Measurements from ENCODE around the gene ADM2.
"Not testable (repeated sequence)": the region's sequence is repeated elsewhere in the genome, so short reads cannot be mapped to it uniquely, and the experiment has no call there.

Gene ADM2

DNA sequence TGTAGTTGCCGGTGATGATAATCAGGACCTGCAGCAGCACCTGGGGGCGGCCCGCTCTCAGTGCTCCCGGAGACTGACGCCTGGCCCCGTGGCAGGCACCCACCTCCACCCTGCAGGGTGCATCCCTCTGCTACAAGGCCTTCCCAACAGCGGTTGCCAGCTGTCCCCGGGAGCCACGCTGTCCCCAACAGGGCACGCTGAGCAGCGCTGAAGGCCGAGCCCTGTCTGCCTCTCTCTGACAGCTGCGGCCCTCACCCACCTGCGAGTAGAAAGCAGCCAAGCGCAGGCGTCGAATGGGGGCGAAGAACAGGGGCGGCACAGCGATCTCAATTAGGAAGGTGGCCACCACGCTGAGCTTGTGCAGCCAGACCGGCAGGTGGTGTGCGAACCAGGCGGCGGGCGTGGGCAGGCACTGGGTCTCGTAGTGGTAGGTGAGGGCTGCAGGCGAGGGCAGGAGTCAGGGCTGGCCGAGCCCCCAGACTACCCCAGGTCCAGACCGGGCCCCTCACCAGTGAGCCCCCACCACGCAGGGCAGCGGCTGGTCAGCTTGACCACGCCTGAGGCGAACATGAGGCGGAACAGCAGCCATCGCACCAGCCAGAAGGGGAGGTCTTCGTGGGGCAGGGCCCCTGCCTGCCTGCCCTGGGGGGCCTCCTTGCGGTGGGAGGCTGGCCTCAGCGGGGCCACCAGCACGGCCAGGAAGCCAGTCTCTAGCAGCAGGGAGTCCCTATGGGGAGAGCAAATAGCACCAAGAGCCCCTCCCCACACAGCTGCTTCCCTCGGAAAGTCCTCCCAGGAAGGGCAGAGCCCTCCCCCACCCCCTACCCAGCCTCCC is 24.6 kb downstream of the ADM2 start:
- DNase-seq (ENCODE audit: low spot score): no peak

DNA sequence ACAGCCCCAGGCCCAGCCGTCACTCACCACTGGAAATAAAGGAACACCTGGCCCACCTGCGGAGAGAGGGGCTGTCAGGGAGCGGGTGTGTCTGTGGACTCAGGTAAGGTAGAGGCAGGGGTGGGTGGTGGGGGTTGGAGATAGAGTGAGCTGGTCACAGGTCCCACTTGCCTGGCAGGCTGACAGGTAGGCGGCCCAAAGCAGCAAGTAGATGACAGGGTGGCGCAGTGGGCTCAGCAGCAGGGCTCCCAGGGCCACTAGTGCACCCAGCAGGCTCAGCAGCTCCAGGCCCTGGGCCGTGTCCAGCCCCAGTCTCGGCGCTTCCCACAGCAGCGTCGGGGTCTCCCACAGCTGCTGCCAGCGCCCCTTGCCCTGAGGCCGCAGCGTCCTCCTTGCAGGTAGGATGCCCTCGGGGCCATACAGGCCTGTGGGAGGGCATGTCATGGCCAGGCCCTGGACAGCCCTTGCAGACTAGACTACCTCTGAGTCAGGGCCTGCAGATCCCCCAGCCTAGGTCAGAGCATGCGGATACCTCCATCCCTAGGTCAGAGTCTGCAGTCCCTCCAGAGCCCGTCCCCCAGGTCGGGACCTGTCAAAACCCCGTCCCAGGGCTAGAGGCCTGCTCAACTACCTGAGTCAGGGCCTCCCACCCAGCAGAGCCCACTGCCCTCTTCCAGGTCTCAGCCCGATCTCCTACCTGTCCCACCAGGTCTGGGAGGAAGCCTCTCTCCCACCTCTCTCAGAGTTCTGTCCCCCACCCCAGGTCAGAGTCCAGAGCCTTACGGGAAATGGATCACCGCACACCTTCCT is 25.5 kb downstream of the ADM2 start:
- DNase-seq (ENCODE audit: low spot score): no peak

DNA sequence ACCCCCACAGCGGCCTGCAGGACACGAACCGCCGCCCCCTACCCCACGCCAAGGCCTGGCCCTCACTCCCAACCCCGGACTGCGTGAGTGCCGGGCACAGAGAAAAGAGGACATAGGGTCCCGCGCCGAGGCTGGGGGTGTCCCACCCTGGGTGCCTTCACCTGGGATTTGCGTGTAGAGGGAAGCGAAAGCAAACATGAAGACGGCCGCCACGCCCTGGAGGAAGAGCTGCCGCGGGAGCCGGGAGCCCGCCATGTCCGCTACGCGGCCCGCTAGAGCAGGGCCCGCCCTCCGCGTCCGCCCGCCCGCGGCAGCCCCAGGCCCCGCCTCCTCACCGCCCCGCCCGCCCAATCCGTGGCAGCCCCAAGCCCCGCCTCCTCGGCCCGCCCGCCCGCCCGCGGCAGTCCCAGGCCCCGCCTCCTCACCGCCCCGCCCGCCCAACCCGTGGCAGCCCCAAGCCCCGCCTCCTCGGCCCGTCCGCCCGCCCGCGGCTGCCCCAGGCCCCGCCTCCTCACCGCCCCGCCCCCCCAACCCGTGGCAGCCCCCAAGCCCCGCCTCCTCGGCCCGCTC is 26.2 kb downstream of the ADM2 start, which contains the start of gene LMF2:
TSS of gene LMF2 (minus strand) at position 282 of the 570 bp plus-strand sequence. CDS start at position 255, 27 bp downstream.
- DNase-seq (ENCODE audit: low spot score): peak; percentile 73

DNA sequence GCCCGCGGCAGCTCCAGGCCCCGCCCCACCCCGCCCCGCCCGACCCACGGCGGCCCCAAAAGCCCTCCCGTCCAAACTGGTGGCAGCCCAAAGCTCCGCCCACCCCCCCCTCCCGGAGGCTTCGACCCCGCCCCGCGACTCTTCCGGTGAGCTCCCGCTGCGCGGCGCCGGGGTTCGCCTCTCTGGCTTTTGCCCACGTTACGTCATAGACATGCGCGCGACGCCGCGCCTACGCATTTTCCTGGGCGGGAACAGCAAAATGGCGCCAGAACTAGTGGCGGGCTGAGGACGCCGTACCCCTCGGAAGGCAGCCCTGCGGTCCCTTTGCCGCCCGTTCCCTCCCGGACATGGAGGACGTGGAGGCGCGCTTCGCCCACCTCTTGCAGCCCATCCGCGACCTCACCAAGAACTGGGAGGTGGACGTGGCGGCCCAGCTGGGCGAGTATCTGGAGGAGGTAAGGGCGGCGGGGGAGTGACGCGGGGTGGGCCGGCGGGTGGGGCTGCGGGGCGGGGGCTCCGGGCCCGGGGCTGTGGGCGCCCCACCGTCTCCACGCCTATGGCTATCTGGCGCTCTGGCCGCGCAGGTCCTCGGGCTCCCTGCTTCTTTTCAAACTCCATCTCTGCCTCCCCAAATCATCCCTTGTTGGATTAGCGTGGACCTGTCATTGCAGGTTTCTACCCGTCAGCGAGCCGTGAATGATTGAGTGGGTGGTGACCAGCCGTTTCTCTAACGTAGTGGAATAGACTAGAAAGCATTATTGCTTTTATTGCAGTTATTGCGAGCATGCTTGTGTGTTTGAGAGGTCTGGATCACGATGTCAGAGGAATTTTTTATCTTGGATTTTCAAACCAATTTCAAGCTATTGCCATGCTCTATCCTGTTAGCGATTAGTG is 26.9 kb downstream of the ADM2 start, which contains the start of gene NCAPH2:
TSS of gene NCAPH2 (plus strand) at position 234 of the 894 bp plus-strand sequence. CDS start at position 348, 114 bp downstream.
- peak; percentile 96 for DNase-seq (ENCODE audit: low spot score)

DNA sequence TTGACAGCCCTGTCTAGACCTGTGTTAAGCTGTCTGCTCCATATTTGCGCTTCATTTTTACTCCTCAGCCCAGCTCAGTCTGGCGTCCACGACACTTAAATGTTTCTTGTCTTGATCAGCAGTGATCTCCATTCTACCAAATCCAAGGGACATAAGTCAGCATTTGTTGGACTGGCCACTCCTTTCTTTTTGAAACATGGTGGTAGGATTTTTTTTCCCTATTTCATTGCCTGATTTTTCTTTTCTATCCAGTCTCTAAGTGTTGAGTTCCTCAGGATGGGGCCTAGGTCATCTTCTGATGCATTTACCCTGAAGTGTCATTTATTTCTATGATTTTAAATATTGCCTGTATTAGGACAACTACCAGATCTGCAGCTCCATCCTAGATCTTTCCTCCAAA is 27.6 kb downstream of the ADM2 start:
- DNase-seq (ENCODE audit: low spot score): no peak

DNA sequence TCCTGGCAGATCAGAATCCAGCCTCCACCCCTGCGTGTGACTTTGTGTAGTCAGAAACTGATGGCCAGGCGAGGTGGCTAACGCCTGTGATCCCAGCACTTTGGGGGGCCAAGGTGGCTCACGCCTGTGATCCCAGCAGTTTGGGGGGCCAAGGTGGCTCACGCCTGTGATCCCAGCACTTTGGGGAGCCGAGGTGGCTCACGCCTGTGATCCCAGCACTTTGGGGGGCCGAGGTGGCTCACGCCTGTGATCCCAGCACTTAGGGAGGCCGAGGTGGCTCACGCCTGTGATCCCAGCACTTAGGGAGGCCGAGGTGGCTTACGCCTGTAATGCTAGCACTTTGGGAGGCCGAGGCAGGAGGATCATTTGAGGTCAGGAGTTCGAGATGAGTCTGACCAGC is 31.8 kb downstream of the ADM2 start:
- no peak for DNase-seq (ENCODE audit: low spot score)

DNA sequence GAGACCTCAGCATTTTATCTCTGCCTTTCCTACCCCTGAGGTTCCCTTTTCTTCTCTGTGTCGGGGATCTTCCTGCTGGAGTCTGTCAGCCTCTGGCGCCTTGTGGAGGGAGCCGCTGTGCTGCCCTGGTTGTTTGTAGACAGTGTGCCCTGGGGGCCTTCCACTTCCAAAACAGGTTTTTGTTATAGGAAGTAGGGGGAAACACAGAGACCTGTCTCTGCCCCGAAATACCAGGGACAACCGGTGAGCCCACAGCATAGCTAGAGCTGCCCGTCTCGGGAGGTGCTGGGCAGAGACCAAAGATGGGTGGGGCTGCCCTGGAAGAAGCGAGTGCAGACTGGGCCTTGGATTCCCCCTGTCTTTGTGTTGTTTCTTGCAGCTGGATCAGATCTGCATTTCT is 34.7 kb downstream of the ADM2 start:
- DNase-seq (ENCODE audit: low spot score): no peak

DNA sequence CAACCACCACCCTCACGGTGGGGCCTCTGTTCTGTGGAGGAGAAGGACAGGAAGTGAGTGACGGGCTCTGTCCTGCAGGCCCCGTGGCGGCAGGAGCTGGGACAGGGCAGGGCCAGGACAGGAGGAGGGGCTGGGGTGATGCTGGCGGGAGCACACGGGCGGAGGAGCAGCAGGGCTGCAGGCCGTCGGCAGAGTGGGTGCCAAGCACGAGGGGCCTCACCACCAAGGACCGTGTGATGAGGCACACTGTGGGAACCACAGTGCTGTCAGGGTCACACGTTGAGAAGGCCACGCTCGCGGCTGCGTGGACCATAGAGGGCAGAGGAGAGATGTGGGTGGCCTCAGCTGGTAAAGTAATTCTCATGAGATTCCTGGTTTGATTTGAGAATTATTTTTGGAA is 35.5 kb downstream of the ADM2 start:
- DNase-seq (ENCODE audit: low spot score): no peak

DNA sequence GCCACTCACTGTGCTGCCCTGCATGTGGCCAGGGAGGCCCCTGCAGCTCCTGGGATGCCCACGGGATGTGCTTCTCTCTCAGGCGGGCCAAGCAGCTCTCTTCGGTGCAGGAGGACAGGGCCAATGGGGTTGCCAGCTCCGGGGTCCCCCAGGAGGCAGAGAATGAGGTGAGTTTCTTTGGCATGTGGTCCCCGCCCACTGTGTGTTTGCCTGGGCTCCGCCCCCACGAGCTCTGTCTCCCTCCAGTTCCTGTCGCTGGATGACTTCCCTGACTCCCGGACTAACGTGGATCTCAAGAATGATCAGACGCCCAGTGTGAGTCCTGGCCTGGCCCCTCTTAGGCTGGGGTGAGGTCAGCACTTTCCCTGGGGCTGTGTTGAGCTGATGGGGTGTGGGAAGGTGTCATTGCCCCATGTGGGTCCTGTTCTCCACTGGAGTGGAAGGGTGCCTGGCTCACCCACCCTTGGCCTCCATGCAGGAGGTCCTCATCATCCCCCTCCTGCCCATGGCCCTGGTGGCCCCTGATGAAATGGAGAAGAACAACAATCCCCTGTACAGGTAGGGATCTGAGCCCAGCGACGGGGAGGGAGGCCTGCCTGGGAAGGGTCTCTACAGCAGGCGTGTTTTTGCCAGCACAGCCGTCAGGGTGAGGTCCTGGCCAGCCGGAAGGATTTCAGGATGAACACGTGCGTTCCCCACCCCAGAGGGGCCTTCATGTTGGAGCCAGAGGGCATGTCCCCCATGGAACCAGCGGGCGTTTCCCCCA is 36.3 kb downstream of the ADM2 start:
- no peak for DNase-seq (ENCODE audit: low spot score)

DNA sequence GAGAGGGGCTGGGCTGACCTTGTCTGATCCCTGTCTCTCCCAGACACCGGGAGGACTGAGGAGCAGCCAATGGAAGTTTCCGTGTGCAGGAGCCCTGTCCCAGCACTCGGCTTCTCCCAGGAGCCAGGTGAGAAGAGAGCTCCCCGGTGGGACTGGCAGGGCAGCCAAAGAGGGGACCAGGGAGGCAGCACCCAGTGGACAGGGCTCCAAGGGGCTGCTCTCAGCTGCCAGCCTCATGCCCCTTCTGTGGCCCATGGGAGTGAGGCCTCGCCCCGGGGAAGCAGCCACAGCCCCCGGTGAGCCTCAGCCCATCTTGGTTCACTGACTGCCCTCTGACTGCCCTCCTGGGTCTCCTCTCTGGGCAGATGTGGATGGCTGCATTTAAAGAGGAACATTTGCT is 37.3 kb downstream of the ADM2 start:
- DNase-seq (ENCODE audit: low spot score): no peak

DNA sequence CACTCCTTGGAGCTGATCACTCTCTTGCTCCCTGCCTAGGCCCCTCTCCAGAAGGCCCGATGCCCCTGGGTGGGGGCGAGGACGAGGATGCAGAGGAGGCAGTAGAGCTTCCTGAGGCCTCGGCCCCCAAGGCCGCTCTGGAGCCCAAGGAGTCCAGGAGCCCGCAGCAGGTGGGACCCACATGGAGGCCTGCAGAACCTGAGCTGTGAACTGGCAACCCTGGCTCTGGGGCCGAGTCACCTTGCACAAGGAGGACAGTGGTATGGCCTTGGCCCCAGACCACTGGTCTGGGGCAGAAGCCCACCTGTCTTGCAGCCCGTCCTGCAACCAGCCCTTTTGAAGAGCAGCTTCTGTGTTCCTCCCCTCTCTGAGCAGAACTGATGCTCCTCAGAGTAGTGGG is 37.8 kb downstream of the ADM2 start:
- DNase-seq (ENCODE audit: low spot score): no peak

DNA sequence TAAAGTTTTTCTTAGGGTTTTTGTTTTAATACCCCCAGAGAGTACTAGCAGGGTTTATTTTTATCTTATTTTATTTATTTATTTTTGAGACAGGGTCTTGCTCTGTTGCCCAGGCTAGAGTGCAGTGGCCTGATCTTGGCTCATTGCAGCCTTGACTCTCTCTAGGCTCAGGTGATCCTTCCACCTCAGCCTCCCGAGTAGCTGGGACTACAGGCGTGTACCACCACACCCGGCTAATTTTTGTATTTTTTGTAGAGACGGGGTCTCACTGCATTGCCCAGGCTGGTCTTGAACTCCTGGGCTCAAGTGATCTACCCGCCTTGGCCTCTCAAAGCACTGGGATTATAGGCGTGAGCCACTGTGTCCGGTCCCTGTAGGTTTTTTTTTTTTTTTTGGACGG is 38.8 kb downstream of the ADM2 start:
- DNase-seq (ENCODE audit: low spot score): not testable (repeated sequence)

DNA sequence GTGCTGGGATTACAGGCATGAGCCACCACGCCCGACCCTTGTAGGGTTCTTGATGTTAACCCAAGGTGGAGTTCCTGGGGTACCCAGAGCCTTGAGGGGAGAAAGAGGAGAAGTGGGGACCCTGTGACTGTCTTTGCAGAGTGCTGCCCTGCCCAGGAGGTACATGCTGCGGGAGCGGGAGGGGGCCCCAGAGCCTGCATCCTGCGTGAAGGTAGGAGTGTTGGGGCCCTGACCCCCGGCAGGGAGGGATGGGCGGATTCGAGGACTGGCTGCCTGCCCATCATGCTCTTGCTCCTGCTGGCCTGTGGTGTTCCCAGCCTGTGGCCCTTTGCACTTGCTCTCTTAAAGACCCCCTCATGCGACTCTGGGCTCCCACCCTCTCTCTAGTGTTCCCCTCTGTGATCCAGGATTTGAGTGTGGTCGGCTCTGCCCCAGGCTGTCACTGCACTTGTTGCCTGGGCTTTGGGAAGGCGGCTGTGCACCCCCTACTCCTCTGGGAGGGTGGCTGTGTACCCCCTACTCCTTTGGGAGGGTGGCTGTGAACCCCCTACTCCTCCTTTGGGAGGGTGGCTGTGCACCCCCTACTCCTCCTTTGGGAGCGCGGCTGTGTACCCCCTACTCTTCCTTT is 39.6 kb downstream of the ADM2 start:
- DNase-seq (ENCODE audit: low spot score): no peak

DNA sequence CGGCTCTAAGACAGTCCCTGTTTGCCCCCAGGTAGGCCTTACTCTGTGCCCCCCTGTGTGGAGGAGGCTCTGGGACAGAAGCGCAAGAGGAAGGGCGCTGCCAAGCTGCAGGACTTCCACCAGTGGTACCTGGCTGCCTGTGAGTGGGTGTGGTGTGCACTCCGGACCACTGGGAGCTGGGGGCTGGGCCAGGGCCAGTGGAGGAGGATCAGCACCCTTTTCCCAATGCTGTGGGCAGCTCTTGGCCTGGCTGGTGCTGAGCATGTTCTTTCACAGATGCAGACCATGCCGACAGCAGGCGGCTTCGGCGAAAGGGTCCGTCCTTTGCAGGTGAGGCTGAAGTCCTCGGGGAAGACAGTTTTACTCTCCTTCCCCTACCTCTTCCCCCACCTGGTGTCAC is 40.4 kb downstream of the ADM2 start:
- no peak for DNase-seq (ENCODE audit: low spot score)

DNA sequence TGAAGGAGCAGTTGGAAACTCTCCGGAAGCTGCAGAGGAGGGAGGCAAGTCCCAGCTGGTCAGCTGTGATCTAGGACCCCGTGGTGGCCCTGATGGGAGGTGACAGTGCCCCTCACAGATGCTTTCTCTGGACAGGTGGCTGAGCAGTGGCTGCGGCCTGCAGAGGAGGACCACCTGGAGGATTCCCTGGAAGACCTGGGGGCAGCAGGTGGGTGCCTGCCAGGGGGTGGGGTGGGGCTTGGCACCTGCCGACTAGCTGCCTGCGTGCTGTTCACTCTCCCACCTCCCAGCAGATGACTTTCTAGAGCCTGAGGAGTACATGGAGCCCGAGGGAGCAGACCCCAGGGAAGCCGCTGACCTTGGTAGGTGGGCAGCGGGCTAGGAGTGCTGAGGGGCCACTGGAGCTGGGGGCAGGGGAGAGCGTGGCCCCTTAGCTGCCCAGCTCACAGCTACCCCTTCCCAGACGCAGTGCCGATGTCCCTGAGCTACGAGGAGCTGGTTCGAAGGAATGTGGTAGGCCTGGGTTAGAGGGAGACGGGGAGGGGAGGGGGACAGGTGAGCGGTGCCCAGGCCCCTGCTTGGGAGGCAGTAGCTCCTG is 41.0 kb downstream of the ADM2 start:
- DNase-seq (ENCODE audit: low spot score): no peak

DNA sequence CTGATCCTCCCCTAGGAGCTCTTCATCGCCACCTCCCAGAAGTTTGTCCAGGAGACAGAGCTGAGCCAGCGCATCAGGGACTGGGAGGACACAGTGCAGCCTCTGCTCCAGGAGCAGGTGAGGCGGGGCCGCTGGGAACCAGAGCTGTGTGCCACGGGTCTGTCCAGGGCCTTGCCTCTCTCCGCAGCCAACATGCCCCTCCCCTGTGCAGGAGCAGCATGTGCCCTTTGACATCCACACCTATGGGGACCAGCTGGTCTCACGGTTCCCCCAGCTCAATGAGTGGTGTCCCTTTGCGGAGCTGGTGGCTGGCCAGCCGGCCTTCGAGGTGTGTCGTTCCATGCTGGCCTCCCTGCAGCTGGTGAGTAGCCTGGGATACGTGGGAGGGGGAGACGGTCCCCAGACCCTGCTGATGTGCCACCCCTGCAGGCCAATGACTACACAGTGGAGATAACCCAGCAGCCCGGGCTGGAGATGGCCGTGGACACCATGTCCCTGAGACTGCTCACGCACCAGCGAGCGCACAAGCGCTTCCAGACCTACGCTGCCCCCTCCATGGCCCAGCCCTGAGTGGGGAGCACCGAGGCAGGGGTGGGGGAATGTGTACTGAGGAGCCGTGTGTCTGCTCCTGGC is 41.6 kb downstream of the ADM2 start:
- no peak for DNase-seq (ENCODE audit: low spot score)

DNA sequence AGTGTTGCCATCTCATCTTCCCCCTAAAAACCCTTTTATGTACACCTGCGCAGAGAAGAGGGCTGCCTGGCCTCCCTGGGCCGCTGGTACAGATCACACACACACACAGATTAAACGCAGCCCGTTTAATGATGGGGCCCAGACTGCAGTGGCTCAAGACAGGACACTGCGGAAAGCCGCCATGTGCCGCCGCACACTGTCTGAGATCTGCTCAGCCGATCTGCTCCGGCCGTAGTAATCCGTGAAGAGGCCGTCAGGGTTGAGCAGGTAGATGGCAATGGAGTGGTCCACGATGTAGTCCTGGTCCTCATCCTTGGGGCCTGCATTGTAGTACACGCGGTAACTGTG is 42.1 kb downstream of the ADM2 start:
- DNase-seq (ENCODE audit: low spot score): no peak

DNA sequence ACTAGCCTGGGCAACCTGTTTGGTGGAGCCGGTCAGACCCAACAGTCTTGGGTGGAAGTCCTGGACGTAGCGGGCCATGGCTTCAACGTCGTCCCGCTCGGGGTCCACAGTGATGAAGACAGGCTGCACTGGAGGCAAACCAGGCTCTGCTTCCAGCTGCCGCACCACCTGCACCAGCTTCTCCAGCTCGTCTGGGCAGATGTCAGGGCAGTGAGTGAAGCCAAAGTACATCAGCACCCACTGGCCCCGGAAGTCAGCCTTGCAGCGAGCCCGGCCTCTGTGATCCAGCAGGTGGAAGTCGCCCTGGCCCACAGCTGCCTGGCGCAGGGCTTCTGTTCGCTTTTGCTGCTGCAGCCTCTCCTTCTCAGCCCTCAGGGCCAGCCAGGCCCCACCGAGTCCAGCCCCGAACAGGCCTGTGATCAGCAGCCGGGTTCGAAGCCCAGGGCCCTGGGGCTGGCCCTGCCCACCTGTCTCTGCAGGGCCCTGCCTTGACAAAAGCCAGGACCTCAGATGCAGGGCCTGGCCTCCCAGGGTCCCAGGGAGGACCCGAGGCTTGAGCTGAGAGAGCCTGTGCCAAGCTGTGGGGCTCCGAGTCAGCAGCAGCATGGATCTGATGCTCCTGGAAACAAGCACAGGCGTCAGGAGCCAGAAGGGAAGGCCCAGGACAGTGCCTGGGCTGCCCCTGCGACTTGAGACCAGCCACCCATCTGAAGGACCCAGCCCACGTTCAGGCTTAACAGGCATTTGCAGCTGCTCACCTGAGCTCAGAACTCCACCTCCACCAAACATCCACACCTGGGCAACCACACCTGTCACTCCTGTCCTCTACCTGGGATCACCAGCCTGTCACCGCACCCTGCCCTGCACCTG is 42.7 kb downstream of the ADM2 start:
- DNase-seq (ENCODE audit: low spot score): peak; percentile 72

Data from SK-N-DZ (cell line).